BJ (cell line): ENCODE measurements around the gene CRYL1. TPM values are rescaled to one million over a fixed set of nuclear protein-coding genes. Genes with fewer than 3 reads are reported as not detected.

Experiments used
- CTCF ChIA-PET: fragments of 350-600 bp; formaldehyde crosslinking; extraction: SDS; loops from one replicate; lab custom pipeline; 2021; ENCODE audit warnings: antibody characterized with exemption, inconsistent platforms; lab: Yijun Ruan, JAX
- POLR2A ChIA-PET: fragments of 300-600 bp; sonication (Branson Sonifier 250); formaldehyde crosslinking; extraction: SDS; loops from one replicate; lab custom pipeline; 2021; ENCODE audit warnings: antibody characterized with exemption; lab: Charles Lee
- DNase-seq: peaks from one replicate; pipeline ENCODE4 v3.0.0-alpha.2; 2011; ENCODE audit warnings: low read depth
- H3K27me3 ChIP-seq: 2 replicates; pipeline ENCODE4 v1.6.0; 2011; ENCODE audit warnings: low read length; ENCODE audit not compliant: control insufficient read depth, insufficient read depth
- H3K36me3 ChIP-seq: 2 replicates; pipeline ENCODE4 v1.5.1; 2011; ENCODE audit warnings: low read length; ENCODE audit not compliant: control insufficient read depth, insufficient read depth
- H3K4me3 ChIP-seq: 2 replicates; pipeline ENCODE4 v1.5.1; 2011; ENCODE audit warnings: low read depth, mild to moderate bottlenecking, control low read depth, low read length
- CTCF ChIP-seq: IDR thresholded peaks from 2 replicates; pipeline ENCODE4 v1.5.1; 2011; ENCODE audit warnings: low read depth, mild to moderate bottlenecking, control low read depth, inconsistent platforms, low read length, moderate library complexity; ENCODE audit not compliant: insufficient read depth
- polyA plus RNA-seq: library from polyadenylated mRNA; depleted of rRNA; stranded (reverse); fragments of >200 nt; gene quantifications from 2 replicates; pipeline ENCODE4 v1.2.3, GENCODE V29; 2011

The CRYL1 gene
- polyA plus RNA-seq, 1 experiment = 30.6 TPM

GRCh38 chr13:20461860-20462532 is 63.7 kb downstream of the CRYL1 start:
- Histone ChIP-seq H3K4me3 (no peak overlapping the region), H3K36me3 (no peaks in the 10 kb centered on the region), H3K27me3 (peaks cover 2% of the 10 kb centered on the region; the same call in 1 of the 2 replicates)
- CTCF ChIA-PET = no interaction called here
- POLR2A ChIA-PET = no interaction called here
- DNase-seq = no peak
- no peak for TF ChIP-seq CTCF

- TF ChIP-seq CTCF = no peak
- no peak overlapping the region for H3K4me3 ChIP-seq
- DNase-seq = no peak
- ChIA-PET CTCF (no interaction called here), POLR2A (interaction anchor here (0.6 kb wide), 1 partner anchor 35 kb away, joined by 3 read pairs; no protein-coding TSS in a partner anchor)
- H3K36me3 ChIP-seq = no peaks in the 10 kb centered on the region
- peaks cover 2% of the 10 kb centered on the region; the same call in 1 of the 2 replicates for H3K27me3 ChIP-seq
Observed at GRCh38 chr13:20461481-20461859, 64.2 kb downstream of the CRYL1 start.

GRCh38 chr13:20460761-20461160 is 64.9 kb downstream of the CRYL1 start:
- CTCF ChIA-PET = no interaction called here
- no peak overlapping the region for H3K4me3 ChIP-seq
- no peaks in the 10 kb centered on the region for H3K36me3 ChIP-seq
- TF ChIP-seq CTCF = no peak
- no peak for DNase-seq
- H3K27me3 ChIP-seq = peaks cover 2% of the 10 kb centered on the region; the same call in 1 of the 2 replicates
- POLR2A ChIA-PET = interaction anchor here (0.6 kb wide), 1 partner anchor 36 kb away, joined by 3 read pairs; no protein-coding TSS in a partner anchor

- ChIA-PET CTCF (interaction anchor here (1.3 kb wide), 1 partner anchor 11 kb away, joined by 3 read pairs; no protein-coding TSS in a partner anchor), POLR2A (no interaction called here)
- no peak for TF ChIP-seq CTCF
- DNase-seq = no peak
- H3K36me3 ChIP-seq = no peaks in the 10 kb centered on the region
- no peaks in the 10 kb centered on the region for H3K27me3 ChIP-seq
- no peak overlapping the region for H3K4me3 ChIP-seq
Observed at GRCh38 chr13:20457670-20458069, 68.0 kb downstream of the CRYL1 start.

GRCh38 chr13:20456737-20457136 is 68.9 kb downstream of the CRYL1 start:
- no peaks in the 10 kb centered on the region for H3K36me3 ChIP-seq
- no peak for TF ChIP-seq CTCF
- H3K27me3 ChIP-seq = no peaks in the 10 kb centered on the region
- POLR2A ChIA-PET = no interaction called here
- no peak overlapping the region for H3K4me3 ChIP-seq
- CTCF ChIA-PET = interaction anchor here (0.7 kb wide), 1 partner anchor 372 kb away, joined by 3 read pairs; no protein-coding TSS in a partner anchor
- no peak for DNase-seq
